Mononuclear cell (primary cell): Measurements from ENCODE around the gene BRD1. TPM values are rescaled to one million over a fixed set of nuclear protein-coding genes. Genes with fewer than 3 reads are reported as not detected.

ENCODE experiments used
- H3K27me3 ChIP-seq: 2 replicates; pipeline ENCODE4 v1.6.0; 2011; ENCODE audit warnings: low read length, control low read depth; ENCODE audit not compliant: insufficient read depth
- H3K4me1 ChIP-seq: 2 replicates; pipeline ENCODE4 v1.5.1; 2011; ENCODE audit warnings: mild to moderate bottlenecking, low read length, control low read depth; ENCODE audit not compliant: insufficient read depth
- H3K4me3 ChIP-seq: 2 replicates; pipeline ENCODE4 v1.5.1; 2011; ENCODE audit warnings: mild to moderate bottlenecking, low read length, moderate library complexity
- H3K9me3 ChIP-seq: 2 replicates; pipeline ENCODE4 v1.5.1; 2011; ENCODE audit warnings: low read depth, mild to moderate bottlenecking, control low read depth, low read length
- total RNA-seq: library from RNA; depleted of rRNA; stranded (reverse); fragments of >200 nt; gene quantifications from one replicate; pipeline ENCODE4 v1.2.3, GENCODE V29; 2012

BRD1 gene
- total RNA-seq, 1 donor = 85.1 TPM

- Histone ChIP-seq H3K27me3 (peaks cover 42% of the 10 kb centered on the region), H3K9me3 (no peaks in the 10 kb centered on the region), H3K4me3 (no peak overlapping the region), H3K4me1 (peaks cover 13% of the 10 kb centered on the region)
Measured at GRCh38 chr22:49726022-49726681, 101.5 kb downstream of the BRD1 start.

- Histone ChIP-seq H3K4me3 (no peak overlapping the region), H3K4me1 (peaks cover 13% of the 10 kb centered on the region), H3K27me3 (peaks cover 42% of the 10 kb centered on the region), H3K9me3 (no peaks in the 10 kb centered on the region)
Measured at GRCh38 chr22:49725516-49725915, 102.2 kb downstream of the BRD1 start.

- H3K4me1 ChIP-seq = peaks cover 13% of the 10 kb centered on the region
- H3K9me3 ChIP-seq = no peaks in the 10 kb centered on the region
- peaks cover 42% of the 10 kb centered on the region for H3K27me3 ChIP-seq
- H3K4me3 ChIP-seq = peak overlapping the region; percentile 12
Measured at GRCh38 chr22:49724893-49725489, 102.7 kb downstream of the BRD1 start.

GRCh38 chr22:49724030-49724892, 103.4 kb downstream of the BRD1 start:
- peaks cover 42% of the 10 kb centered on the region for H3K27me3 ChIP-seq
- peak overlapping the region; percentile 12 for H3K4me3 ChIP-seq
- peaks cover 13% of the 10 kb centered on the region for H3K4me1 ChIP-seq
- H3K9me3 ChIP-seq = no peaks in the 10 kb centered on the region

- Histone ChIP-seq H3K9me3 (no peaks in the 10 kb centered on the region), H3K4me1 (peaks cover 13% of the 10 kb centered on the region), H3K4me3 (no peak overlapping the region), H3K27me3 (peaks cover 37% of the 10 kb centered on the region)
Measured at GRCh38 chr22:49723478-49724029, 104.1 kb downstream of the BRD1 start.

Other genes starting within 250 kb of the BRD1 start
- gene ZBED4, start 26.0 kb upstream of the BRD1 start, total RNA-seq = 20.8 TPM
- 6.8 TPM for gene ALG12, start 90.6 kb upstream of the BRD1 start, total RNA-seq
- 13.6 TPM for gene CRELD2, start 90.8 kb upstream of the BRD1 start, total RNA-seq
- 172 TPM for gene PIM3, start 132.9 kb upstream of the BRD1 start, total RNA-seq
- gene IL17REL, start 184.9 kb upstream of the BRD1 start, total RNA-seq = not detected
- gene TTLL8, start 230.4 kb upstream of the BRD1 start, total RNA-seq = not detected